ENCODE data around the gene SCAMP4.

- TF ChIP-seq CTCF (conservative IDR thresholded peaks at IDR 0.05; ENCODE audit: low read length), result no peak
- no peak for TF ChIP-seq EZH2phosphoT487 (IDR thresholded peaks at IDR 0.05; ENCODE audit: borderline replicate concordance, low read depth, low read length)
Observed at GRCh38 chr19:1967087-1967608, 61.9 kb downstream of the SCAMP4 start.

Measured in OCI-LY7 (cell line).